Dermis microvascular lymphatic vessel endothelial cell (primary cell): ENCODE measurements around the gene EPHX1. TPM values are rescaled to one million over a fixed set of nuclear protein-coding genes. Genes with fewer than 3 reads are reported as not detected.

Experiments used
- total RNA-seq: library from RNA; depleted of rRNA; stranded (reverse); fragments of >200 nt; gene quantifications from 2 replicates; pipeline ENCODE4 v1.2.1, GENCODE V29; 2014

EPHX1 gene
- total RNA-seq, 1 donor from 2014 or later = 35.6 TPM

Other genes with a start within 250 kb of the EPHX1 start
- gene ENAH, start 157.0 kb upstream of the EPHX1 start, total RNA-seq = 15.3 and 17.7 TPM in 2 replicates
- gene SRP9, start 32.3 kb upstream of the EPHX1 start, total RNA-seq = 170 and 199 TPM in 2 replicates
- 3.6 and 6.4 TPM in 2 replicates for gene TMEM63A, start 72.3 kb downstream of the EPHX1 start, total RNA-seq
- gene LEFTY1, start 79.0 kb downstream of the EPHX1 start, total RNA-seq = not detected in 2 replicates
- 23.0 and 31.6 TPM in 2 replicates for gene PYCR2, start 114.1 kb downstream of the EPHX1 start, total RNA-seq
- not detected in 2 replicates for gene LEFTY2, start 131.1 kb downstream of the EPHX1 start, total RNA-seq
- 19.4 and 28.6 TPM in 2 replicates for gene SDE2, start 189.2 kb downstream of the EPHX1 start, total RNA-seq